ENCODE results near the gene ITPR3. TPM values are rescaled to one million over a fixed set of nuclear protein-coding genes. Genes with fewer than 3 reads are reported as not detected.
"Not testable (repeated sequence)": the region's sequence is repeated elsewhere in the genome, so short reads cannot be mapped to it uniquely, and the experiment has no call there.

Gene ITPR3
- total RNA-seq, 1 donor from 2014 or later: 74.7 TPM

DNA sequence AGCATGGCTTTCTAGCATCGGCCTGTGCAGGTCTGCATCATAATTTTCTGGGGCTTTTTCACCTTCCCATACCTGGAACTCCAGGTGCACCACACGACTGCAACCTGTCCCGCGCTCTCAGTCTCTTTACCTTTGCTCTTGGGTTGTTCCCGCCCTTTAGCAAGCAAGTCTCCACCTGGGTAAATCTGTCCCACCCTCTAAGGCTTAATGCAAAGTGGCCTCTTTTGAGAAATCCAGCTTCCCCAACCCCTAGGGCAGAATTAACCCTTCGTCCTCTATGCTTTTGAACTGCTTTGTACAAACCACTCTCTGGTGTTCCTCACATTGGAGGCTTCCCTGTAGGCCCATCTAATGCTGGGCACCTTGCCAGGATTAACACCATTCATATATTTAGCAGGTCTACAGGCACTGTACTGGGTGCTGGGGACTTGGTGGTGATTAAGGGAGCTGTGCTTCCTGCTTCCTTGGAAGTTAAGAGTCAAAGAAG, 2.8 kb downstream of the ITPR3 start:
- Histone ChIP-seq H3K4me1 (peaks cover 65% of the 10 kb centered on the region), H3K9me3 (no peaks in the 10 kb centered on the region), H3K27ac (no peak overlapping the region), H3K27me3 (ENCODE audit: low read depth) (no peaks in the 10 kb centered on the region), H3K4me3 (no peak overlapping the region), H3K36me3 (peaks cover 7% of the 10 kb centered on the region)
- DNase-seq (no peak), ATAC-seq (no peak)
- TF ChIP-seq CTCF (IDR thresholded peaks at IDR 0.05): no peak
- intact Hi-C loops (cut with DNase I): no loop called here

- Histone ChIP-seq H3K4me3 (no peak overlapping the region), H3K9me3 (no peaks in the 10 kb centered on the region), H3K27ac (no peak overlapping the region), H3K27me3 (ENCODE audit: low read depth) (no peaks in the 10 kb centered on the region), H3K36me3 (peaks cover 7% of the 10 kb centered on the region), H3K4me1 (peaks cover 59% of the 10 kb centered on the region)
- ATAC-seq: no peak
- intact Hi-C loops (cut with DNase I): no loop called here
- no peak for TF ChIP-seq CTCF (IDR thresholded peaks at IDR 0.05)
- DNase-seq: no peak
Observed at GRCh38 chr6:33624856-33625255, 3.7 kb downstream of the ITPR3 start.

DNA sequence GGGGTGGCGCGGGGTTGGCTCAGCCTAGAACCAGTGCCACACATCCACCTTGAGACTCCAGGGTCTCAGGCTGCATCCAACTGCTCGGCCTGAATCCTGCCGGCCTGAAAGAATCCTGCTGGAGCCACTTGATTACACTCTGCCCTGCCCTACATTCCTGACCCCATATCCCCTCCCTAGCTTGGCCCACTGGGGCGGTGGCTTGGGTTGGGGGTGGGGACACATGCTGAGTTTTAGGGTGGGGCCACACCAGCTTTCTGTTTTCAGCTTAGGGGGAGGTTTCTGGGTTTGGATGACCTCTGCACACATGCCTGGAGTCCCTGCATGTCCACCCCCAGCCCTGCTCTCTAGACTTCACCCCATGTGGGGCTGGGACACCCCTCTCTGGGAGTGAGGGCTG, 6.8 kb downstream of the ITPR3 start:
- Histone ChIP-seq H3K36me3 (peaks cover 7% of the 10 kb centered on the region), H3K4me3 (no peak overlapping the region), H3K27ac (peak overlapping the region; percentile 58), H3K4me1 (peaks cover 66% of the 10 kb centered on the region), H3K9me3 (no peaks in the 10 kb centered on the region), H3K27me3 (ENCODE audit: low read depth) (no peaks in the 10 kb centered on the region)
- ATAC-seq: peak; percentile 45 to 72
- intact Hi-C loops (cut with DNase I): no loop called here
- TF ChIP-seq CTCF (IDR thresholded peaks at IDR 0.05): no peak
- DNase-seq: no peak

GRCh38 chr6:33628401-33628964, 7.4 kb downstream of the ITPR3 start:
- peak overlapping the region; percentile 58 for H3K27ac ChIP-seq

DNA sequence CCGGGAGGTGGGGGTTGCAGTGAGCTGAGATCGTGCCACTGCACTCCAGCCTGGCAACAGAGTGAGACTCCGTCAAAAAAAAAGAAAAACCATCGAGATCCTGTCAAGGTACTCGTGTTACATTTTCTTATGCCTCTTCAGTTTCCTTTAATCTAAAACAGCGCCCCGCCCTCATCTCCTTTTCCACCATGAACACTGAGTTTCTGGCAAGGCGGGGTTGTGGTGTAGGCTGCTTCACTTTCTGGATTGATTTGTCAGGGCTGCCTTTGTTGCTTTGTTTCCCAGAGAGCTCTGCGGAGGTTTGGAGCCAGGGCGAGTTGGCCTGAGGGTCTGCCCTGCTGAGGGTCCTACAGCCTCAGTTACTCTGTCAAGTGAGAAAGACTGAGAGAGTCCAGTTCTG, 8.9 kb downstream of the ITPR3 start:
- DNase-seq (no peak), ATAC-seq (no peak)
- Histone ChIP-seq H3K4me1 (peaks cover 64% of the 10 kb centered on the region), H3K9me3 (no peaks in the 10 kb centered on the region), H3K27ac (peak overlapping the region; percentile 56), H3K4me3 (no peak overlapping the region), H3K36me3 (peaks cover 7% of the 10 kb centered on the region), H3K27me3 (ENCODE audit: low read depth) (no peaks in the 10 kb centered on the region)
- no peak for TF ChIP-seq CTCF (IDR thresholded peaks at IDR 0.05)
- intact Hi-C loops (cut with DNase I): no loop called here

More at GRCh38 chr6:33628401-33628964, 7.4 kb downstream of the ITPR3 start:
- DNase-seq (no peak), ATAC-seq (no peak)
- Histone ChIP-seq H3K27me3 (ENCODE audit: low read depth) (no peaks in the 10 kb centered on the region), H3K9me3 (no peaks in the 10 kb centered on the region), H3K36me3 (peaks cover 7% of the 10 kb centered on the region), H3K4me3 (no peak overlapping the region), H3K4me1 (peaks cover 66% of the 10 kb centered on the region)
- intact Hi-C loops (cut with DNase I): no loop called here
- no peak for TF ChIP-seq CTCF (IDR thresholded peaks at IDR 0.05)

DNA sequence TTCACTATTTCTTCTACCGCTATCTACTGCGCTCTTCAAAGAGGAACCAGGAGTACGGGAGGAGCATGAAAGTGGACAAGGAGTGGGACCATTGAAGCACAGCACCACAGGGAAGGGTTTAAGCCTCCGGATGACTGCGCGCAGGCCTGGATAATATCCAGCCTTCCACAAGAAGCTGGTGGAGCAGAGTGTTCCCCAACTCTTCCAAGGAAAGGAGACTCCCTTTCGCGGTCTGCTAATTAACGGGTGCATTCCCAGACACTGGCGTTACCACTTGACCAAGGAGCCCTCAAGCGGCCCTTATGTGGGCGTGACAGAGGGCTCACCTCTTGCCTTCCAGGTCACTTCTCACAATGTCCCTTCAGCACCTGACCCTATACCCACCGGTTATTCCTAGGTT, 10.4 kb downstream of the ITPR3 start:
- ATAC-seq; H3K4me3 ChIP-seq; H3K27me3 ChIP-seq (ENCODE audit: low read depth); DNase-seq; H3K36me3 ChIP-seq; H3K27ac ChIP-seq; intact Hi-C loops (cut with DNase I); H3K9me3 ChIP-seq: not testable (repeated sequence)
- peaks cover 68% of the 10 kb centered on the region for H3K4me1 ChIP-seq

Data from lower lobe of right lung (tissue), 2 donors.